Suppressor macrophage (primary cell): ENCODE data around the gene GAREM2.
A peak's percentile ranks its signal among the peaks of the same experiment; 100 is the strongest.
"Not testable (repeated sequence)": the region's sequence is repeated elsewhere in the genome, so short reads cannot be mapped to it uniquely, and the experiment has no call there.

ENCODE experiments used
- DNase-seq, 4 experiments: peaks; one replicate each; pipeline ENCODE4 v3.0.0-alpha.2; 2020 to 2022
- total RNA-seq, 17 experiments: gene quantifications; one replicate each; lab custom pipeline; 2026; ENCODE audit warnings: mixed read lengths in 6 of 17, inconsistent platforms in 3 of 17; lab: John Stamatoyannopoulos, UW

GAREM2 gene
- 0.05 to 3.0 (median 0.30) reads per million in 17 experiments for total RNA-seq

DNA sequence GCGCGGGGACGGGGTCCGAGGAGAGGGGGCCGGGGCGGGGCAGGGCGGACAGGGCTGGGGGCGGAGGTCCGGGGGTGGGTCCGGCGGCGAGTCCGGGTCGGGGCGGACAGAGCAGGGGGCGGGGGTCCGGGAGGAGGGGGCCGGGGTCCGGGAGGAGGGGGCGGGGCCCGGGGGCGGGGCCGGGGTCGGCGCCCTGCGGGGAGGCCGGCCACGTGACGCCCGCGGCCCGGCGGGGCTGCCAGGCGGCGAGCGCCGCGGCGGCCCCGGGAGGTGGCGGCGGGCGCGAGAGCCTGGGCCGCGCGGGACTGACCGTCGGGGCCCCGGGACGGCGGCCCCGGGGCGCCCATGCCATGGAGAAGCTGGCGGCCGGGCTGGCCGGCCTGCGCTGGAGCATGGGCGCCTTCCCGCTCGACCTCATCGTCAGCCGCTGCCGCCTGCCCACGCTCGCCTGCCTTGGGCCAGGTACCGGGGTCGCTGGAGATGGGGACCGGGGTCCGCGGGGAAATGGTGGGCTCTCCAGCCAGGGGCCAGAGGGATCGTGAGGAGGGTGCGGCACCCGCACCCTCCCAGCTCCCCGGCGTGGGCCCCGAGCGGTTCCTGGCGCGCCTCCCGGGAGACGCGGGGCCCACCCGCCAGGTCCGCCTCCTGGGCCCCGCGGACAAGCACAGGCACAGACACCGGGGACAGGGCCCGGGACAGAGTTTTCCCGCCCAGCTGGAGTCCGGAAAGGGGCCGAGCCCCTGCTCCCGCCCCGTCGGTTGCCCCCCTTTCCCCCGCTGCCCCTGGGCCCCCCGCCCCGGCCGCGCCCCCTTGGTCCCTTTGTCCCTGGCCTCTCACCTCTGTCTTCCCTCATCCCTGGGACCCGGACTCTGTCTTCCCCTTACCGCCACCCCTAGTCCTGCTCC lies at the start of gene GAREM2:
Gene GAREM2 (plus strand): TSS at position 218 of the 905 bp plus-strand sequence. CDS start 133 bp downstream, at position 351.
- peak in 3 of 4 experiments; percentile 13 to 58 (median 37) for DNase-seq

- DNase-seq, result no peak
Measured at GRCh38 chr2:26123426-26123825, 49.5 kb upstream of the GAREM2 start.

DNA sequence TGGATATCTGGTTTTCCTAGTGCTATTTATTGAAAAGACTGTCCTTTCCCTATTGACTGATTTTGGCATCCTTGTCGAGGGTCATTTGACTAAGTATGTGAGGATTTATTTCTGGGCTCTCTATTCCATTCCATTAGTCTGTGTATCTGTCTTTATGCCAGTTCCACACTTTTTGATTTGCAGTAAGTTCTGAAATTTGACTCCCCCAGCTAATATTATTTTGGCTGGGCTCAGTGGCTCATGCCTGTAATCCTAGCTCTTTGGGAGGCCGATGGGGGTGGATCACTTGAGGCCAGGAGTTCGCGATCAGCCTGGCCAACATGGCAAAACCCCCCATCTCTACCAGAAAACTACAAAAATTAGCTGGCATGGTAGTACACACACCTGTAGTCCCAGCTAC lies 46.8 kb upstream of the GAREM2 start:
- no peak for DNase-seq

DNA sequence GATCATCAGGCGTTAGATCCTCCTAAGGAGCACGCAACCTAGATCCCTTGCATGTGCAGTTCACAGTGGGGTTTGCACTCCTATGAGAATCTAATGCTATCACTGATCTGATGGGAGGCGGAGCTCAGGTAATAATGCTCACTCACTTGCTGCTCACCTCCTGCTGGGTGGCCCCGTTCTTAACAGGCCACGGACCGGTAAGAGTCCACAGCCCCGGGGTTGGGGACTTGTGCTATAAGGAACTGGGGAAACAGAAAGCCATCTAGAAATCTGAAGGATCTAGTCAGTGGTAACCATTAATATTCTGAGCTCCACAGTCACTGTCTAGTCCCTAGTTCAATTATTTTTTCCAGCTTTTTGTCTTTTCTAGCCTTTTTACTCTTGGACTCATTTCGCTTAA lies 44.7 kb upstream of the GAREM2 start:
- no peak for DNase-seq

DNA sequence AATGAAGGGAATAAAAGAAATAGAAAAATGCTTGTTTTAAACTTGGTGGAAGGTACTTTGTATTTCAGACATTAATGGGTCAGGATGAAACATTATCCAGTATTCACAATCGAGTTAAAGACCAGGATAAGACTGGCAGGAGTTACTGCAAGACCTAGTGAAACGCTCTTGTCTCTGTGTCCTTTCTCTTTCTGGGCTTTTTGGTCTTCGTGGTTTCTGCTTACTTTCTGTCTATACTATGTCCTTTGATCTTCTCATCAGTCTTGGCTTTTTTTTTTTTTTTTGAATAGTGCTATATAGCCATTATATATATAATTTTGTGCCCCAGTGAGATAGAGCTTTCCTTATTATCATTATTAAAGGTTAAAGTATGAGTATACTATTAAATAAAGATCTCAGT lies 42.1 kb upstream of the GAREM2 start:
- no peak for DNase-seq

DNA sequence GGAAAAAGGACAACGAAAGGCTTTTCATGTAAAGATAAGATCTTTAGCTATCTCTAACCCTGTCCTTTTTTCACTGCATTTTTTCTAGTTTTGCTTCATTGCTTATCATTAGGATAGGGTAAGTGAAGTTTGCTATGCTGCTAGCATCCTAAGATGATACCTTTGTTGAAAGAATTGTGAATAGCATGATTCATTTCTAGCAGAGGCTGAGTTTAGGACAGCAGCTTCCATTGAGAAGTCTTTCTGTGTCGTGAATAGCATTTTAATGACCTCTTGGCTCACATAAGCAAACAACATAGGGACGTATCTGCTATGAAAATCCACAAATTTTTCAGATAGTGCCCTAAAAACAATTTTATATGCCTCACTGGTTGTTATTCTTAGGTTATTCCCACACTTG lies 36.4 kb upstream of the GAREM2 start:
- DNase-seq, result no peak

DNA sequence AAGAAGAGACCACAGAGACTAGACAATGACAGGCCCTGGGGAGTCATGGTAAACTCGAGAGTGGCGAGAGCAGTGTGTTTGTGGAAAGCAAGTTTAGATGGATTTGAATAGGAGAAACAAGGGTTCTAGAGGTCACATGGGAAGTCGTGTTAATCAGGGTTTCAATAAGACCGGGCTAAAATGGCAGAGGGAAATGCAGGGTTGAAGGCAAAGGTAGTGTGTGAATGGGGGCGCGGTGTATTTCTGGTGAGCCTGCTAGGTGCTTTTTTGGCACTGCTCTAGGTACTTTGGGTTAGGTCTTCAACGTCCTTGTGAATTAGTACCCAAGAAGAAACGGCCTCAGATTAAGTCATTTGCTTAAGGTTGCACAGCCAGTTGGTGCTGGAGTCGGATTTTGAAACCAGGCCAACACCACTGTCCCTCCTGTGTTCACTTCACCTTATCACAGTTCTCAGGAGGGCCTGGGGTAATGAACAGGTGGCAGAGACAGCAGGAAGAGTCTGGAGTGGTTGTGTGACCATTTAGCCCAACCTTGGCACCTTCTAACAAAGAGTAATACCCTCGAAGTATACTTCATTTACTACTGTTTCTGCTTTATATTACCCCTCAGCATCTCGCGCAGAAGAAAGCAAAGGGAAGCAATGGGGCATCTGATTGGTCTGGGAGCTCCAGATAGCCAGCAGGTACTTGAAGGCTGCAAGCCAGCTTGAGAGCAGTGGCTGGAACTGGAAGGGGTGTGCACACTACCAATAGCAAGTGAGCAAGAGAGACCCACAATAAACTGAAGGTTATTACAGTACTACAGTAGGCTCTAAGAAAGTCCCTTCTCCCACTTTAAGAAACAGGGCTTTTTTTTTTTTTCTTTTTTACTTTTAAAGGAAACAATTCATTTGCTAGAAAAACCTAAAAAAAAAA lies 33.4 kb upstream of the GAREM2 start:
- peak in 1 of 4 experiments; percentile 12 for DNase-seq

DNA sequence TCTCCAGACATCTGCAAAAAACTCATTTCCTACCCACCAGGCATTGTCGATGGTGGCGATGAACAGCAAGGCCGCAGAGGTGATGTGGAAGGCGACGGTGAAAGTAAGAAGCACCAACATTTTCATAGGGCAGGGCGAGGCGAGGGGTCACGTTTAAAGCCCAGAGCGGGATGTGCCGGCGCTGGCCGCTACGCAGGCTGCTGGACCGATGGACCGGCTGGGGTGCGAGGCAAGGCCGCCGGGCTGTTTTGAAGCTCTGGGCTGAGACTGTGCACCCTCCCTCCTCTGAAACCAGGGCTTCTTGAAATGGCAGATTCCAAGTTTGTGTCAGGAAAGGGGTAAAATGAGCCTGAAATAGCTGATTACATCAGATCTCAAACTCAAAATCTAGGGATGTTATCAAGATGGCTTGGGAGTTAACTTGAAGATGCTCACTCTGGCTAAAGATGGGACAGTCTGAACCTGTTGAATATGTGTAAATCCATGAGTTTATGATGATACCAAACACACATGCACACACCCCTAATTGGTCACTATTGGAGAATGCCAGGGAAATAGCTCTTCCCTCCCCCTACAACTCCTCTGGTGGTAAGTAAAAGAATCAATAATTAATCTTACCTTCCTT lies 31.6 kb upstream of the GAREM2 start:
- DNase-seq, result no peak

DNA sequence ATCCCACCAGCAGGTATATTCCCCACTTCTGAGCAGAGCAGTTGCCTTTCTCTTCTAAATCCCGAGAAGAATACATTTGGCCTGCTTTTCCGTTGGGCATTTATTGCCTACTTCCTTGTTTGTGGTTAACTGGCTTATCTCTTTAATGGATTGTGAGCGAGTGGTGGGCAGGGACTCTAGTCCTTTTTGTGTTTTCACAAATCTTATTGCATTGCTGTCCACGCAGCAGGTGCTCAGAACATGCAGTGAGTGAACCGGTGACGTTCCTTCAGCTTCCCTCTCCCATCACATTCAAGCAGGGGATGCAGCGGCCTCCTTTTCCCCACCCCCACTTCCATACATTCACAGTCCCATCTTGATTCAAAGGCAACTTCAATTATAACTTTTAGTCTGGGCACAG lies 28.9 kb upstream of the GAREM2 start:
- peak in 2 of 4 experiments; percentile 13 to 23 for DNase-seq

GRCh38 chr2:26144953-26145680 lies 27.8 kb upstream of the GAREM2 start:
- peak; percentile 68 to 80 (median 80) for DNase-seq

- DNase-seq, result no peak
Measured at GRCh38 chr2:26148501-26148900, 24.4 kb upstream of the GAREM2 start.

DNA sequence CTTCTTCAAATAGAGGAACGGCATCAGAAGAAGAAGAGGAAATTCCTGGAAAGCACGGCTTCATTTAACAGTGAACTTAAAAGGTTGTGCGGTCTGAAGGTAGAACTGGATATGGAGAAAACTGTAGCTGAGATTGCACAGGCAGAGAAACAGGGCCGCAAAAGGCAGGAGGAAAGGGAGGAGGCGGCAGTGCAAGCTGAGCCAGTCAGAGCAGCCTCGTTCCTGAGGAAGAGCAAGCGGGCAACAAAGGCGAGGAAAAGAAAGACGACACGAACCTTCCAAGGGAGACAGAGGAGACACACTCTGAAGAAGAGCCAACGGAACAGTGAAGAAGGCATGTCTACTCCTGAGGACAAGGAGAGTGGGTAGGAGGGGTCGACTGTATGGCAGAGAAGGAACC lies 22.6 kb upstream of the GAREM2 start:
- DNase-seq, result no peak

- no peak for DNase-seq
Measured at GRCh38 chr2:26157580-26157979, 15.3 kb upstream of the GAREM2 start.

- no peak for DNase-seq
Measured at GRCh38 chr2:26161926-26162325, 11.0 kb upstream of the GAREM2 start.

DNA sequence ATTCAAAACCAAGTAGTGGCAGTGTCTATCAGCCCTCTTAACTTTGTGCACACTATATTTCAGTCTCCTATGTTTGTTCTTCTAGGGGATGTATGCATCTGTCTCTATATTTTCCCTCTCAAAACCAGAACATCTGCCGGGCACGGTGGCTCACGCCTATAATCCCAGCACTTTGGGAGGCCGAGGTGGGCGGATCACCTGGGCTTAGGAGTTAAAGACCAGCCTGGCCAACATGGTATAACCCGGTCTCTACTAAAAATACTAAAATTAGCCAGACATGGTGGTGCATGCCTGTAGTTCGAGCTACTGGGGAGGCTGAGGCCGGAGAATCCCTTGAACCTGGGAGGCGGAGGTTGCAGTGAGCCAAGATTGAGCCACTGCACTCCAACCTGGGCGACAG lies 9.9 kb upstream of the GAREM2 start:
- DNase-seq, result no peak

DNA sequence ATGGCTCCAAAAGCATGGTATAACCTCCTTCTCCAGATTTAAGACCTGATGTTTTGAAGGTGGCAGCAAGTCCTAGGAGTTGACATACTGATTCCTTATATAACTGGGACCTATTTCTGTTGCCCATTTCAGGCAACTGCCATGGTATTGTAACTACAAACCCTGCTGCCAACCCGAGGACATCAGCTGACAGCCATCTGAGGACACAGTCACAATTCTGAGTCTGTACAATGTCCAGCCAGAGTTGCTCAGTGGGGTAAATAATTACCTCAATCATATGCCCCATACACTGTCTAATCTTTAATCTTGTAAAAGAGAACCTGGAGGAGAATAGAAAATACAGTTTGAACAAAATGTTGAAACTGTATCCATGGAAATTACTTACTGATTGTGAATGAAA lies 8.7 kb upstream of the GAREM2 start:
- no peak for DNase-seq

- no peak for DNase-seq
Measured at GRCh38 chr2:26164641-26165211, 8.2 kb upstream of the GAREM2 start.

DNA sequence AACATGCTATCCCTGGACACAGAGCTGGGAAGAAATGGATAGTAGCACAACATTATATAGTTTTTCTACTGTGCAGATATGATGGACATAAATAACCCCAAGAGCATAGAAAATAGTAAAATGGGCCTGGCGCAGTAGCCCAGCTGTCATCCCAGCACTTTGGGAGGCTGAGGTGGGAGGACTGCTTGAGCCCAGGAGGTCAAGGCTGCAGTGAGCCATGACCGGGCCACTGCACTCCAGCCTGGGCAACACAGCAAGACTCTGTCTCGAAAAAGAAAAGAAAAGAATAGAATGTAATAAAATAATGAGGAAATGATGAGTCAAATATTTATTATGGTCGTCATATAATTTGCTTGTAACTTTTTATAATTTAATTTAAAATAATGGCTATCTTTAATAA lies 7.5 kb upstream of the GAREM2 start:
- DNase-seq, result no peak

- DNase-seq, result not testable (repeated sequence)
Measured at GRCh38 chr2:26166541-26166940, 6.3 kb upstream of the GAREM2 start.

GRCh38 chr2:26168785-26169184 lies 4.1 kb upstream of the GAREM2 start:
- no peak for DNase-seq

DNA sequence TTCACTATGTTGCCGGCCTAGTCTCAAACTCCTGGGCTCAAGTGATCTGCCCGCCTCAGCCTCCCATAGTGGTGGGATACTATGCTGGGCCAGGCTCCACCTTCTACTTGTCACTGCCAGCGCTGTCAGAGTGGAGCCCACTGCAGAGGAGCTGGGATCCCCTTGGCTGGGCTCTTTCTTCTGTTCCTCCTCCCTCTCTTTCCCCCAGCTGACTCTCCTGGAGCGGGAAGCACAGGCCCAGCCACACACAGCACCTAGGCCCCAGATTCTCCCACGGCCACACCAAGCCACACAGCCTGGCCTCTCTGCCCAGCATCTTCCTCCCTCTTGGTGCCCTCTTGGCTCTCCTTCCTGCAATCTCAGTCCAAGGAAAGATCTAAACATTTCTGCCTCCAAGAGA lies 3.7 kb upstream of the GAREM2 start:
- DNase-seq, result no peak
